IMR-90 (cell line): Measurements from ENCODE around the gene CUX1. TPM values are rescaled to one million over a fixed set of nuclear protein-coding genes. Genes with fewer than 3 reads are reported as not detected.

Experiments
- ATAC-seq: fragments of 200-7000 bp; cut with Tn5 transposase; 2 replicates; pipeline ENCODE4 v1.9.1; 2020; ENCODE audit warnings: low read depth, mild to moderate bottlenecking, moderate library complexity
- BruUV-seq: library from RNA; stranded (reverse); fragments of 400-500 nt; replicated peaks from 2 replicates; lab custom pipeline; 2021; lab: Mats Ljungman, UMichigan
- CTCF ChIA-PET: fragments of 300-600 bp; formaldehyde crosslinking; extraction: SDS; loops from one replicate; lab custom pipeline; 2021; ENCODE audit warnings: antibody characterized with exemption; lab: Yijun Ruan, JAX
- POLR2A ChIA-PET: fragments of 300-600 bp; sonication (Branson Sonifier 250); formaldehyde crosslinking; loops from one replicate; lab custom pipeline; 2022; ENCODE audit warnings: antibody characterized with exemption; ENCODE audit not compliant: unreplicated experiment; lab: Charles Lee
- DNase-seq: peaks from one replicate; pipeline ENCODE4 v3.0.0; 2013
- H2AFZ ChIP-seq: replicated peaks from 2 replicates; pipeline ENCODE3; 2013; ENCODE audit warnings: low read length, mild to moderate bottlenecking; ENCODE audit not compliant: poor library complexity
- H2AK5ac ChIP-seq: 2 replicates; pipeline ENCODE4 v1.6.1; 2013; ENCODE audit warnings: low read depth, low read length, inconsistent platforms
- H2AK9ac ChIP-seq: replicated peaks from 2 replicates; pipeline ENCODE3; 2013; ENCODE audit warnings: mild to moderate bottlenecking, low read depth, low read length, moderate library complexity; ENCODE audit not compliant: poor library complexity
- H2BK120ac ChIP-seq: 2 replicates; pipeline ENCODE4 v1.6.1; 2013; ENCODE audit warnings: low read depth, low read length, inconsistent platforms
- H2BK15ac ChIP-seq: 3 replicates; pipeline ENCODE4 v1.6.1; 2013; ENCODE audit warnings: low read depth, low read length, inconsistent platforms
- H2BK20ac ChIP-seq: 2 replicates; pipeline ENCODE4 v1.6.1; 2013; ENCODE audit warnings: low read depth, mild to moderate bottlenecking, inconsistent platforms, low read length, moderate library complexity
- H2BK5ac ChIP-seq: 2 replicates; pipeline ENCODE4 v1.6.1; 2013; ENCODE audit warnings: mild to moderate bottlenecking, low read depth, low read length, inconsistent platforms; ENCODE audit not compliant: poor library complexity, severe bottlenecking
- H3K14ac ChIP-seq: replicated peaks from 2 replicates; pipeline ENCODE4 v1.6.1; 2013; ENCODE audit warnings: low read depth, low read length, inconsistent platforms
- H3K18ac ChIP-seq: 2 replicates; pipeline ENCODE4 v1.6.1; 2013; ENCODE audit warnings: low read depth, low read length, control low read depth
- H3K23ac ChIP-seq: 2 replicates; pipeline ENCODE4 v1.6.1; 2013; ENCODE audit warnings: low read depth, low read length, inconsistent platforms
- H3K27ac ChIP-seq: 2 replicates; pipeline ENCODE4 v1.5.1; 2013; ENCODE audit warnings: mild to moderate bottlenecking, control low read depth, low read length; ENCODE audit not compliant: insufficient read depth
- H3K27me3 ChIP-seq: 2 replicates; pipeline ENCODE4 v1.6.1; 2013; ENCODE audit warnings: low read length; ENCODE audit not compliant: control insufficient read depth, insufficient read depth
- H3K36me3 ChIP-seq: 2 replicates; pipeline ENCODE4 v1.6.1; 2013; ENCODE audit warnings: low read length, mixed read lengths; ENCODE audit not compliant: control insufficient read depth, insufficient read depth
- H3K4ac ChIP-seq: 2 replicates; pipeline ENCODE4 v1.6.1; 2013; ENCODE audit warnings: low read depth, low read length, inconsistent platforms
- H3K4me1 ChIP-seq: 2 replicates; pipeline ENCODE4 v1.6.1; 2013; ENCODE audit warnings: low read length, mixed read lengths; ENCODE audit not compliant: control insufficient read depth, insufficient read depth
- H3K4me2 ChIP-seq: 2 replicates; pipeline ENCODE4 v1.6.1; 2013; ENCODE audit warnings: low read depth, mild to moderate bottlenecking, control low read depth, low read length, moderate library complexity
- H3K4me3 ChIP-seq: 2 replicates; pipeline ENCODE4 v1.5.1; 2013; ENCODE audit warnings: low read depth, mild to moderate bottlenecking, control low read depth, low read length, moderate library complexity; ENCODE audit not compliant: insufficient read depth
- H3K56ac ChIP-seq: 2 replicates; pipeline ENCODE4 v1.6.1; 2013; ENCODE audit warnings: low read length, inconsistent platforms; ENCODE audit not compliant: insufficient read depth; ENCODE audit errors: extremely low read depth
- H3K79me1 ChIP-seq, 2 experiments: 2 replicates each; pipeline ENCODE4 v1.6.1; 2013; ENCODE audit warnings: low read length in 2 of 2, inconsistent platforms in 1 of 2, low read depth in 1 of 2
- H3K9ac ChIP-seq: 2 replicates; pipeline ENCODE4 v1.6.1; 2013; ENCODE audit warnings: low read depth, low read length, control low read depth
- H3K9me1 ChIP-seq: 2 replicates; pipeline ENCODE4 v1.6.1; 2013; ENCODE audit warnings: low read length, inconsistent platforms; ENCODE audit not compliant: insufficient read depth
- H3K9me3 ChIP-seq: 2 replicates; pipeline ENCODE4 v1.6.1; 2013; ENCODE audit warnings: low read length; ENCODE audit not compliant: control insufficient read depth, insufficient read depth
- H4K20me1 ChIP-seq: 2 replicates; pipeline ENCODE4 v1.6.1; 2013; ENCODE audit warnings: low read length, inconsistent platforms; ENCODE audit not compliant: insufficient read depth
- H4K5ac ChIP-seq: 2 replicates; pipeline ENCODE4 v1.6.1; 2013; ENCODE audit warnings: mild to moderate bottlenecking, low read depth, low read length, control low read depth
- H4K8ac ChIP-seq, 2 experiments: 2 replicates each; pipeline ENCODE4 v1.6.1; 2013; ENCODE audit warnings: low read depth in 2 of 2, low read length in 2 of 2, control low read depth in 1 of 2, inconsistent platforms in 1 of 2
- H4K91ac ChIP-seq: 2 replicates; pipeline ENCODE4 v1.6.1; 2013; ENCODE audit warnings: low read depth, low read length, inconsistent platforms; ENCODE audit not compliant: insufficient read depth
- BHLHE40 ChIP-seq: fragments of 150-350 bp; IDR thresholded peaks from 2 replicates; pipeline ENCODE4 v1.6.1; 2016; ENCODE audit warnings: mild to moderate bottlenecking, low read depth, low read length
- CEBPB ChIP-seq: IDR thresholded peaks from 2 replicates; pipeline ENCODE4 v1.6.1; 2012; ENCODE audit warnings: low read depth, low read length, improper control_type of control experiment
- CHD1 ChIP-seq: IDR thresholded peaks from 2 replicates; pipeline ENCODE4 v1.6.1; 2012; ENCODE audit warnings: low read depth, low read length, improper control_type of control experiment
- CTCF ChIP-seq: conservative IDR thresholded peaks from 2 replicates; pipeline ENCODE4 v1.5.1; 2012; ENCODE audit warnings: mild to moderate bottlenecking, low read depth, low read length, improper control_type of control experiment
- ELK1 ChIP-seq: fragments of 150-350 bp; IDR thresholded peaks from 2 replicates; pipeline ENCODE4 v1.6.1; 2016; ENCODE audit warnings: low read depth, mild to moderate bottlenecking, low read length, moderate library complexity, borderline replicate concordance
- FOS ChIP-seq: fragments of 150-350 bp; IDR thresholded peaks from 2 replicates; pipeline ENCODE4 v1.6.1; 2016; ENCODE audit warnings: low read depth, low read length
- MAFK ChIP-seq: IDR thresholded peaks from 2 replicates; pipeline ENCODE4 v1.6.1; 2012; ENCODE audit warnings: low read depth, low read length, improper control_type of control experiment
- MAZ ChIP-seq: IDR thresholded peaks from 2 replicates; pipeline ENCODE4 v1.6.1; 2012; ENCODE audit warnings: low read depth, mild to moderate bottlenecking, low read length, improper control_type of control experiment, moderate library complexity, borderline replicate concordance
- MXI1 ChIP-seq: IDR thresholded peaks from 2 replicates; pipeline ENCODE4 v1.6.1; 2012; ENCODE audit warnings: low read depth, mild to moderate bottlenecking, low read length, moderate library complexity, borderline replicate concordance
- POLR2A ChIP-seq: IDR thresholded peaks from 2 replicates; pipeline ENCODE4 v1.6.1; 2012; ENCODE audit warnings: mild to moderate bottlenecking, low read depth, low read length
- RAD21 ChIP-seq: IDR thresholded peaks from 2 replicates; pipeline ENCODE4 v1.6.1; 2012; ENCODE audit warnings: low read length, improper control_type of control experiment
- RCOR1 ChIP-seq: IDR thresholded peaks from 2 replicates; pipeline ENCODE4 v1.6.1; 2012; ENCODE audit warnings: mild to moderate bottlenecking, low read length, improper control_type of control experiment; ENCODE audit not compliant: insufficient replicate concordance
- RFX5 ChIP-seq: IDR thresholded peaks from 2 replicates; pipeline ENCODE4 v1.8.0; 2012; ENCODE audit warnings: low read depth, mild to moderate bottlenecking, low read length, moderate library complexity
- SMC3 ChIP-seq: fragments of 150-350 bp; IDR thresholded peaks from 2 replicates; pipeline ENCODE4 v1.6.1; 2016; ENCODE audit warnings: low read depth, mild to moderate bottlenecking, antibody characterized with exemption, low read length, moderate library complexity
- USF2 ChIP-seq: fragments of 150-350 bp; IDR thresholded peaks from 2 replicates; pipeline ENCODE4 v1.6.1; 2017; ENCODE audit warnings: mild to moderate bottlenecking, antibody characterized with exemption, low read length, low read depth
- WGBS, 2 experiments: methylation state at CpG; one replicate each; pipeline versions ENCODE4 v1.1.5 to v1.1.7; 2013; ENCODE audit warnings: missing lambda C conversion rate in 2 of 2; ENCODE audit not compliant: insufficient read length in 1 of 2; ENCODE audit errors: extremely low coverage in 2 of 2; 5-methylcytosine and 5-hydroxymethylcytosine counted together
- dilution Hi-C: fragments of 300-500 bp; cut with HindIII; formaldehyde crosslinking; loops from one replicate; pipeline ENCODE4 v1.14.3; 2018; ENCODE audit warnings: low sequenced_read_pairs; ENCODE audit not compliant: unreplicated experiment
- in situ Hi-C: fragments of 300-500 bp; cut with MboI; formaldehyde crosslinking; loops from 3 replicates; pipeline ENCODE4 v1.14.3; 2019; ENCODE audit warnings: low sequenced_read_pairs, inconsistent platforms, mixed read lengths
- intact Hi-C: fragments of 100-400 bp; cut with micrococcal nuclease; formaldehyde crosslinking; loops from 2 replicates; pipeline ENCODE4 v1.10.0; 2022
- polyA plus RNA-seq, 3 experiments: library from polyadenylated mRNA; depleted of rRNA; stranded (reverse); fragments of >200 nt; gene quantifications; 2 replicates each; pipeline ENCODE4 v1.2.3, GENCODE V29; 2012; ENCODE audit warnings: low replicate concordance in 1 of 3
- total RNA-seq: library from RNA; depleted of rRNA; stranded (reverse); fragments of >200 nt; gene quantifications from 2 replicates; pipeline ENCODE4 v1.2.3, GENCODE V29; 2012

The CUX1 gene
- total and polyA plus RNA-seq, 2 of the 4 experiments (the other 2 are of a cell fraction): 19.7 to 46.4 TPM

- POLR2A ChIA-PET: no interaction called here
- CTCF ChIA-PET: no interaction called here
- TF ChIP-seq MAZ: no peak
- no peak for TF ChIP-seq ELK1
- TF ChIP-seq POLR2A: no peak
- no peak for TF ChIP-seq USF2
- no peak for TF ChIP-seq FOS
- no peak for TF ChIP-seq CTCF
- no peak for TF ChIP-seq MXI1
- no peak for TF ChIP-seq CEBPB
- TF ChIP-seq MAFK: no peak
- TF ChIP-seq BHLHE40: no peak
- no peak for TF ChIP-seq SMC3
- no peak for TF ChIP-seq RCOR1
- no peak for TF ChIP-seq RFX5
- TF ChIP-seq RAD21: no peak
- no peak for TF ChIP-seq CHD1
These were observed 478.1 kb downstream of the CUX1 start for GRCh38 chr7:102295346-102296178.

More at GRCh38 chr7:102295346-102296178, 478.1 kb downstream of the CUX1 start:
- in situ Hi-C loops (no loop called here), dilution Hi-C loops (no loop called here), intact Hi-C loops (no loop called here)
- no peak overlapping the region for H3K4ac ChIP-seq
- H2AK9ac ChIP-seq: peak overlapping the region; percentile 50
- H3K18ac ChIP-seq: no peak overlapping the region
- H2AFZ ChIP-seq: no peak overlapping the region
- H3K9me1 ChIP-seq: no peaks in the 10 kb centered on the region
- no peak overlapping the region for H3K56ac ChIP-seq
- no peak overlapping the region for H2AK5ac ChIP-seq
- H3K9me3 ChIP-seq: no peaks in the 10 kb centered on the region
- H4K5ac ChIP-seq: no peak overlapping the region
- H4K20me1 ChIP-seq: no peaks in the 10 kb centered on the region; the same call in 1 of the 2 replicates
- no peak overlapping the region for H3K23ac ChIP-seq
- DNase-seq: no peak
- H2BK15ac ChIP-seq: no peak overlapping the region
- no peak for ATAC-seq
- no peak overlapping the region for H2BK20ac ChIP-seq
- H2BK5ac ChIP-seq: no peak overlapping the region
- no peak overlapping the region for H3K4me3 ChIP-seq
- H4K8ac ChIP-seq: no peak overlapping the region
- H3K9ac ChIP-seq: no peak overlapping the region
- no peak overlapping the region for H2BK120ac ChIP-seq
- peaks cover 4% of the 10 kb centered on the region; the same call in 1 of the 2 replicates for H3K27me3 ChIP-seq
- 73% methylated on average over 4 of the region's 12 CpGs; no CpG with 5 or more reads in 1 of the 2 experiments for WGBS, 2 experiments
- no peak overlapping the region for H3K27ac ChIP-seq
- H4K91ac ChIP-seq: no peak overlapping the region
- H3K4me1 ChIP-seq: no peaks in the 10 kb centered on the region
- H3K36me3 ChIP-seq: no peaks in the 10 kb centered on the region
- BruUV-seq: no TSS peak
- no peaks in the 10 kb centered on the region for H3K79me1 ChIP-seq
- no peak overlapping the region for H3K14ac ChIP-seq
- H3K4me2 ChIP-seq: no peak overlapping the region
